Epithelial cell of umbilical artery (primary cell): Measurements from ENCODE around the gene EPSTI1. TPM values are rescaled to one million over a fixed set of nuclear protein-coding genes. Genes with fewer than 3 reads are reported as not detected.

ENCODE experiments used
- total RNA-seq: library from RNA; depleted of rRNA; stranded (reverse); fragments of >200 nt; gene quantifications from 2 replicates; pipeline ENCODE4 v1.2.3, GENCODE V29; 2014

EPSTI1 gene
- total RNA-seq, result 1.6 and 47.0 TPM in 2 replicates

DNA sequence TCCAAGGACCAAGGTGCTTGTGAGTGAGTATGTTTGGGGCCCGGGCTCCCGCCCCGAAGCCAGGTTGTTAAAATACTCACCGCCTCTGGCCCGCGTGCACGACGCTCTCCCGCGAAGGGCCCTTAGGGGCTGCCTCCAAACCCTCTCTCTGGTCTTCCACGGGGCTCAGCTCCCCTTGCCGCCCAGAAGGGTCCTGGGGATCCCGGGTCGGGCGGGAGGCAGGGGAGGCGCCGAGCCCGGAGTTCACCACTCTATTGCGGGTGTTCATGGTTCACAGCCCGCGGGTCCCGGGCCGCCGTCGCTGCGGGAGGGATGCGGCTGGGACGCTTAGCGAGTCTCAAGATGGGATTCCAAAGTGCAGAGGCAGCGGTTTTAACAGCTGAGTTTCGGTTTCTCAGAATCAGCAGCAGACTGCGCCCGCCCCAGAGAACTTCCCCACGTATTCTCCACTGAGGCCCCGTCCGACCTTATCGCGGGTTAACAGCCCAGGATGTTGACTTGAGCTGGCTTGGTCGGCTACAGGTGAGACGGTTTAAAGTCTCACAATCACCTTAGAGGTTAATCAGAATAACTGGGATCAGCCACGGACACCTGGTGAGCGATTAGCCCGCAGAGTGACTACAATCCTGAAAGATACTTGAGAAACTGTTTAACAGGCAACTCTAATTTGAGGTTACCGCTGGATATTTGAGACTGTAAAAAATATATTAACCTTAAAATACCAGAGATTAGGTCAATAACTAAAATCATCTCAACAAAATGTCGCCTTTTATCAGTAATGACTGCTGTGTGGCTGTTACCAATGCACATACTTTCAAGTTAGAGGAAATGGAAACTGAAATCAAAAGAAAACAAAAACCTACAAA lies at the start of gene EPSTI1:
Gene EPSTI1, minus strand, starts transcription at position 344 of the 866 bp plus-strand sequence. Its CDS starts 76 bp downstream, at position 268.

DNA sequence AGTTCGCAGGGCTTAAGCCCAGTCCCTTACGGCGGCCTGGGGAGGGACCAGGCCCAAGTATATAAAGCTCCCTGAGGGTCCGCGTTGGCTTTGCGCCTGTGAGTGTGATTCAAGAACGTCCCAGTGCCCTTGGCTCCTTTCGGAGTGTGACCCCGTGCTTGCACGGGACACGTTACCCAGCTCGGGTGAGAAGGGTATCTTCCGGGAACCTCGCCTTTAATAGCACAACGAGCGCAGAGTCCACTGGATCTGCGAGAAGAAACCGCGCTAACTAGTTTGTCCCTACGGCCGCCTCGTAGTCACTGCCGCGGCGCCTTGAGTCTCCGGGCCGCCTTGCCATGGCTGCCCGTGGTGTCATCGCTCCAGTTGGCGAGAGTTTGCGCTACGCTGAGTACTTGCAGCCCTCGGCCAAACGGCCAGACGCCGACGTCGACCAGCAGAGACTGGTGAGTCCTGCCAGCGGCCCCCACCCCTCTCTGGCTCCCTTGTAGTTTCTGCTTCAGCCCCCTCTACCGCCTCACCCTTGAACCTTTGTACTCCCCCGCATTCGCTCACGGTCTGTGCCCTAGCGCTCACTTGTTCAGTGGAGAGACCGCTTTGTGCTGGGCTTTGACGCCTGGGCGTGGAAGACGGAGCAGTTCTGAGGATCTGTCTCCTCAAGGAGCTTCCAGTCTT lies 31.4 kb upstream of the EPSTI1 start, which contains the start of gene DNAJC15:
Gene DNAJC15, plus strand, starts transcription at position 298 of the 675 bp plus-strand sequence. Its CDS starts 41 bp downstream, at position 339.

Other genes with a start within 250 kb of the EPSTI1 start
- not detected in 2 replicates for gene FAM216B, start 210.7 kb downstream of the EPSTI1 start, total RNA-seq
- 10.0 and 24.0 TPM in 2 replicates for gene DNAJC15, start 31.3 kb upstream of the EPSTI1 start, total RNA-seq